HEK293 (cell line): Measurements from ENCODE around the gene ATF6.

ENCODE experiments used
- CTCF ChIA-PET: fragments of 350-600 bp; formaldehyde crosslinking; extraction: SDS; loops from one replicate; lab custom pipeline; 2021; ENCODE audit warnings: antibody characterized with exemption; lab: Yijun Ruan, JAX
- POLR2A ChIA-PET: fragments of 300-600 bp; formaldehyde crosslinking; extraction: SDS; loops from one replicate; lab custom pipeline; 2020; ENCODE audit warnings: antibody characterized with exemption, inconsistent platforms; lab: Yijun Ruan, JAX
- H3K27ac ChIP-seq: fragments of 200-500 bp; sonication (Bioruptor generic); 2 replicates; pipeline ENCODE4 v1.5.1; 2014; ENCODE audit warnings: low read depth, low read length, control low read depth, inconsistent platforms; ENCODE audit errors: extremely low read depth
- H3K36me3 ChIP-seq, 2 experiments: fragments of 200-500 bp in 1 of 2; sonication (Bioruptor generic) in 1 of 2; 1 replicate in 1 of 2; 2 replicates in 1 of 2; pipeline ENCODE4 v1.5.1; 2014 to 2017; ENCODE audit warnings: inconsistent platforms in 2 of 2, low read length in 2 of 2; ENCODE audit not compliant: control insufficient read depth in 2 of 2, insufficient read depth in 1 of 2
- H3K4me1 ChIP-seq: fragments of 200-500 bp; sonication (Bioruptor generic); 2 replicates; pipeline ENCODE4 v1.5.1; 2014; ENCODE audit warnings: mild to moderate bottlenecking, low read length, inconsistent platforms; ENCODE audit not compliant: control insufficient read depth, insufficient read depth
- H3K4me3 ChIP-seq: 2 replicates; pipeline ENCODE4 v1.5.1; 2011; ENCODE audit warnings: low read depth, mild to moderate bottlenecking, control low read depth, low read length, moderate library complexity
- H3K9me3 ChIP-seq: fragments of 200-500 bp; sonication (Bioruptor generic); 2 replicates; pipeline ENCODE4 v1.5.1; 2014; ENCODE audit warnings: low read depth, low read length, inconsistent platforms; ENCODE audit not compliant: control insufficient read depth, insufficient read depth
- CTCF ChIP-seq: fragments of 450-650 bp; formaldehyde crosslinking; IDR thresholded peaks from 2 replicates; pipeline ENCODE4 v1.5.1; 2016; ENCODE audit warnings: missing biosample characterization, missing genetic modification characterization
- PRDM10 ChIP-seq: fragments of 450-650 bp; formaldehyde crosslinking; IDR thresholded peaks from 2 replicates; pipeline ENCODE4 v1.5.1; 2016; ENCODE audit warnings: missing biosample characterization, missing genetic modification characterization
- WT1 ChIP-seq: fragments of 450-650 bp; formaldehyde crosslinking; IDR thresholded peaks from 2 replicates; pipeline ENCODE4 v1.5.1; 2016; ENCODE audit warnings: missing biosample characterization, missing genetic modification characterization
- ZBTB11 ChIP-seq: fragments of 450-650 bp; formaldehyde crosslinking; conservative IDR thresholded peaks from 2 replicates; pipeline ENCODE4 v1.5.1; 2016; ENCODE audit warnings: low read depth, missing biosample characterization, missing genetic modification characterization
- ZNF132 ChIP-seq: fragments of 450-650 bp; formaldehyde crosslinking; IDR thresholded peaks from 2 replicates; pipeline ENCODE4 v1.5.1; 2017; ENCODE audit warnings: missing biosample characterization, missing genetic modification characterization, borderline replicate concordance
- ZNF26 ChIP-seq: fragments of 450-650 bp; formaldehyde crosslinking; IDR thresholded peaks from 2 replicates; pipeline ENCODE4 v1.5.1; 2016; ENCODE audit warnings: missing biosample characterization, missing genetic modification characterization
- ZNF302 ChIP-seq: fragments of 450-650 bp; formaldehyde crosslinking; IDR thresholded peaks from 2 replicates; pipeline ENCODE4 v1.5.1; 2016; ENCODE audit warnings: missing biosample characterization, missing genetic modification characterization, low read depth
- ZNF324 ChIP-seq: fragments of 450-650 bp; formaldehyde crosslinking; IDR thresholded peaks from 2 replicates; pipeline ENCODE4 v1.5.1; 2016; ENCODE audit warnings: missing biosample characterization, missing genetic modification characterization
- ZNF433 ChIP-seq: fragments of 450-650 bp; formaldehyde crosslinking; IDR thresholded peaks from 2 replicates; pipeline ENCODE4 v1.5.1; 2016; ENCODE audit warnings: missing biosample characterization, missing genetic modification characterization, low read depth
- ZNF449 ChIP-seq: fragments of 450-650 bp; formaldehyde crosslinking; IDR thresholded peaks from 2 replicates; pipeline ENCODE4 v1.5.1; 2017; ENCODE audit warnings: missing biosample characterization, mild to moderate bottlenecking, missing genetic modification characterization, moderate library complexity
- ZNF654 ChIP-seq: fragments of 450-650 bp; formaldehyde crosslinking; IDR thresholded peaks from 2 replicates; pipeline ENCODE4 v1.5.1; 2016; ENCODE audit warnings: low read depth, missing biosample characterization, missing genetic modification characterization

The ATF6 gene

GRCh38 chr1:161999301-162000052, 233.4 kb downstream of the ATF6 start:
- H3K9me3 ChIP-seq = no peaks in the 10 kb centered on the region
- no peak for TF ChIP-seq CTCF (tag by site-specific recombination)
- TF ChIP-seq, all 188 proteins: peak for 0
- H3K4me1 ChIP-seq = peaks cover 5% of the 10 kb centered on the region; the same call in 1 of the 2 replicates
- H3K36me3 ChIP-seq = no peaks in the 10 kb centered on the region
- H3K27ac ChIP-seq = no peak overlapping the region
- H3K4me3 ChIP-seq = no peak overlapping the region
- ChIA-PET CTCF (interaction anchor here (0.7 to 1.0 kb wide), 3 partner anchors 24 to 210 kb away, joined by 3 read pairs; partner anchors contain the start of gene OLFML2B), POLR2A (interaction anchor here (0.9 kb wide), 1 partner anchor 8 kb away, joined by 3 read pairs; no protein-coding TSS in a partner anchor)

GRCh38 chr1:162000053-162000420, 233.9 kb downstream of the ATF6 start:
- Histone ChIP-seq H3K27ac (no peak overlapping the region), H3K9me3 (no peaks in the 10 kb centered on the region), H3K36me3 (no peaks in the 10 kb centered on the region), H3K4me1 (peaks cover 5% of the 10 kb centered on the region; the same call in 1 of the 2 replicates), H3K4me3 (no peak overlapping the region)
- POLR2A ChIA-PET = no interaction called here
- CTCF ChIA-PET = interaction anchor here (0.7 kb wide), 1 partner anchor 209 kb away, joined by 3 read pairs; no protein-coding TSS in a partner anchor
- TF ChIP-seq ZNF654 (tag by site-specific recombination) (no peak), ZNF324 (tag by site-specific recombination) (no peak), ZNF132 (tag by site-specific recombination) (no peak), PRDM10 (tag by site-specific recombination) (no peak), WT1 (tag by site-specific recombination) (no peak), ZNF433 (tag by site-specific recombination) (no peak), ZNF302 (no peak), ZNF449 (tag by site-specific recombination) (no peak), ZBTB11 (no peak), ZNF26 (tag by site-specific recombination) (no peak)
